Mesenchymal stem cell (in vitro differentiated cells and primary cell): ENCODE results near the gene DNAH9.

ENCODE experiments used
- DNase-seq: peaks from one replicate; pipeline ENCODE4 v3.0.0-alpha.2; 2013
- H2AFZ ChIP-seq: one replicate; pipeline ENCODE4 v1.6.1; 2013; ENCODE audit warnings: low read depth, mild to moderate bottlenecking, control low read depth, inconsistent platforms, low read length, moderate library complexity
- H2AK5ac ChIP-seq: 2 replicates; pipeline ENCODE4 v1.6.1; 2013; ENCODE audit warnings: low read length, moderate library complexity, mild to moderate bottlenecking, inconsistent platforms; ENCODE audit not compliant: severe bottlenecking
- H2BK120ac ChIP-seq: one replicate; pipeline ENCODE4 v1.6.1; 2013; ENCODE audit warnings: low read depth, mild to moderate bottlenecking, inconsistent platforms, low read length, moderate library complexity
- H2BK12ac ChIP-seq, 2 experiments: one replicate each; pipeline ENCODE4 v1.6.1; 2013; ENCODE audit warnings: inconsistent platforms in 2 of 2, low read length in 2 of 2, mild to moderate bottlenecking in 2 of 2, moderate library complexity in 2 of 2, control low read depth in 1 of 2
- H2BK15ac ChIP-seq: one replicate; pipeline ENCODE4 v1.6.1; 2013; ENCODE audit warnings: mild to moderate bottlenecking, low read depth, inconsistent platforms; ENCODE audit not compliant: poor library complexity, severe bottlenecking
- H2BK5ac ChIP-seq: 2 replicates; pipeline ENCODE4 v1.6.1; 2013; ENCODE audit warnings: low read depth, mild to moderate bottlenecking, low read length, control low read depth, inconsistent platforms; ENCODE audit not compliant: poor library complexity, severe bottlenecking
- H3K14ac ChIP-seq, 2 experiments: one replicate each; pipeline ENCODE4 v1.6.1; 2013; ENCODE audit warnings: inconsistent platforms in 2 of 2, low read length in 2 of 2, control low read depth in 1 of 2, mild to moderate bottlenecking in 1 of 2, moderate library complexity in 1 of 2
- H3K18ac ChIP-seq, 2 experiments: one replicate each; pipeline ENCODE4 v1.6.1; 2013; ENCODE audit warnings: inconsistent platforms in 2 of 2, low read length in 2 of 2, control low read depth in 1 of 2, low read depth in 1 of 2, mild to moderate bottlenecking in 1 of 2
- H3K23ac ChIP-seq, 2 experiments: one replicate each; pipeline ENCODE4 v1.6.1; 2013; ENCODE audit warnings: inconsistent platforms in 2 of 2, low read length in 2 of 2, mild to moderate bottlenecking in 2 of 2, moderate library complexity in 2 of 2, control low read depth in 1 of 2
- H3K27ac ChIP-seq: 2 replicates; pipeline ENCODE4 v1.5.1; 2013; ENCODE audit warnings: mild to moderate bottlenecking, moderate library complexity, low read length, control low read depth, inconsistent platforms; ENCODE audit not compliant: poor library complexity, severe bottlenecking
- H3K27me3 ChIP-seq, 2 experiments: 2 replicates each; pipeline versions ENCODE4 v1.6.1 to v1.7.0; 2013; ENCODE audit warnings: low read length in 2 of 2, mild to moderate bottlenecking in 2 of 2, moderate library complexity in 2 of 2, control low read depth in 1 of 2, inconsistent platforms in 1 of 2; ENCODE audit not compliant: control insufficient read depth in 1 of 2, insufficient read depth in 1 of 2
- H3K36me3 ChIP-seq, 2 experiments: 2 replicates each; pipeline versions ENCODE4 v1.6.1 to v1.7.0; 2013; ENCODE audit warnings: low read length in 2 of 2, control low read depth in 1 of 2, inconsistent platforms in 1 of 2, low read depth in 1 of 2, mild to moderate bottlenecking in 1 of 2; ENCODE audit not compliant: insufficient read depth in 2 of 2, control insufficient read depth in 1 of 2
- H3K4ac ChIP-seq, 2 experiments: one replicate each; pipeline ENCODE4 v1.6.1; 2013; ENCODE audit warnings: inconsistent platforms in 2 of 2, low read length in 2 of 2, mild to moderate bottlenecking in 2 of 2, moderate library complexity in 2 of 2, control low read depth in 1 of 2, low read depth in 1 of 2
- H3K4me1 ChIP-seq: 2 replicates; pipeline ENCODE4 v1.6.1; 2013; ENCODE audit warnings: low read depth, low read length, control low read depth; ENCODE audit not compliant: control insufficient read depth, insufficient read depth
- H3K4me2 ChIP-seq: 2 replicates; pipeline ENCODE4 v1.6.1; 2013; ENCODE audit warnings: low read length, mild to moderate bottlenecking, inconsistent platforms; ENCODE audit not compliant: poor library complexity, severe bottlenecking
- H3K4me3 ChIP-seq, 2 experiments: 2 replicates each; pipeline versions ENCODE4 v1.5.1 to v1.7.0; 2013; ENCODE audit warnings: low read length in 2 of 2, mild to moderate bottlenecking in 2 of 2, control low read depth in 1 of 2, low read depth in 1 of 2; ENCODE audit not compliant: insufficient read depth in 1 of 2
- H3K79me1 ChIP-seq: replicated peaks from 2 replicates; pipeline ENCODE4 v1.6.1; 2013; ENCODE audit warnings: mild to moderate bottlenecking, control low read depth, low read length, inconsistent platforms; ENCODE audit not compliant: poor library complexity, severe bottlenecking
- H3K9ac ChIP-seq: 2 replicates; pipeline ENCODE4 v1.7.0; 2013; ENCODE audit warnings: mild to moderate bottlenecking, low read length, moderate library complexity
- H3K9me3 ChIP-seq: 2 replicates; pipeline ENCODE4 v1.7.0; 2013; ENCODE audit warnings: mild to moderate bottlenecking, low read length; ENCODE audit not compliant: control insufficient read depth
- H4K8ac ChIP-seq: one replicate; pipeline ENCODE4 v1.6.1; 2013; ENCODE audit warnings: inconsistent platforms, mild to moderate bottlenecking, low read length, moderate library complexity
- H4K91ac ChIP-seq: one replicate; pipeline ENCODE4 v1.6.1; 2013; ENCODE audit warnings: mild to moderate bottlenecking, low read length, inconsistent platforms
- WGBS: methylation state at CpG from one replicate; pipeline ENCODE4 v1.1.7; 2013; ENCODE audit warnings: mixed read lengths; 5-methylcytosine and 5-hydroxymethylcytosine counted together

Gene DNAH9

DNA sequence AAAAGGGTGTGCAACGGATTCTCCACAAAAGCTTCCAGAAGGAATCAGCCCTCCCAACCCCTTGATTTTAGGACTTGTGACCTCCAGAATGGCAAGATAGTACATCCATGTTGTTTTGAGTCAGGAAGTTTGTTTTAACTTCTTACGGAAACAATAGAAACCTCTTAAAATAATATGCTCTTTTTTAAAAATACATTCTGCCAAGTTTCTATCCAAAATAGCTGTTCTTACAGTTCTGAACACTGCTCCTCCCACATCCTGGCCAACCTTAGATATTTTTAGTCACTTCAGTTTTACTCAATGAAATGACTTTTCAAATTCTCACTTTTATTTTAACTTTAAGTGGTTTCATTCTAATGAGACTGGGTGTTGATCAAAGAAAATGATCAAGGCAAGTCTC is 242.6 kb downstream of the DNAH9 start:
- no peak overlapping the region for H3K18ac ChIP-seq
- no peaks in the 10 kb centered on the region for H3K9me3 ChIP-seq
- no peak overlapping the region for H2AFZ ChIP-seq
- DNase-seq = no peak
- 100% methylated on average over 1 of the region's 2 CpGs for WGBS
- H4K8ac ChIP-seq = no peak overlapping the region
- no peaks in the 10 kb centered on the region for H3K4me1 ChIP-seq
- H3K79me1 ChIP-seq = no peaks in the 10 kb centered on the region
- H3K23ac ChIP-seq = no peak overlapping the region
- peak overlapping the region in 1 of 2 experiments; percentile 33 for H3K4me3 ChIP-seq
- no peak overlapping the region for H3K14ac ChIP-seq
- H2BK12ac ChIP-seq = no peak overlapping the region
- peak overlapping the region; percentile 30 for H3K9ac ChIP-seq
- no peak overlapping the region for H3K4me2 ChIP-seq
- H3K4ac ChIP-seq = no peak overlapping the region
- H3K27ac ChIP-seq = no peak overlapping the region
- H2BK15ac ChIP-seq = no peak overlapping the region
- H4K91ac ChIP-seq = no peak overlapping the region
- H3K27me3 ChIP-seq = no peaks in the 10 kb centered on the region
- H2BK5ac ChIP-seq = no peak overlapping the region
- no peak overlapping the region for H2AK5ac ChIP-seq
- H3K36me3 ChIP-seq = no peaks in the 10 kb centered on the region
- H2BK120ac ChIP-seq = no peak overlapping the region

DNA sequence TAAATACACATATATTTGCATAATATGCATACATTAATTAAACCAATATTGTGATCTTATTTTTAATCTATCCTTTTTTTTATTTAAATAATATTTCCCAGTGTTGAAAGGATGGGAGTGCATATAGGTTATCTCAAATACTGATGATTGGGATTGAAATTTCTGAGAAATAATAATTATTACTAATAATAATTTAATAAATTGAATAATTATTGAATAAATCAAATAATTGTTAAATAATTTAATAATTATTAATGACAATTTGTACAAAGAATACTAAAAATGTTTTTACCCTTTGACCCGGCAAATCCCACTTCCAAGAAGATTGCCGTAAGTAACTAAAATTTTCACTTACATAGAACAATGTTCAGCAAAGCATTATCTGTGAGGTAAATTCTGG is 250.1 kb downstream of the DNAH9 start:
- no peaks in the 10 kb centered on the region for H3K9me3 ChIP-seq
- no peaks in the 10 kb centered on the region for H3K27me3 ChIP-seq
- H2BK5ac ChIP-seq = no peak overlapping the region
- H3K9ac ChIP-seq = no peak overlapping the region
- no peaks in the 10 kb centered on the region for H3K79me1 ChIP-seq
- H3K4me3 ChIP-seq = no peak overlapping the region
- H4K91ac ChIP-seq = no peak overlapping the region
- H3K23ac ChIP-seq = no peak overlapping the region
- no peak overlapping the region for H3K4ac ChIP-seq
- no peak overlapping the region for H4K8ac ChIP-seq
- no peak overlapping the region for H3K18ac ChIP-seq
- DNase-seq = no peak
- no peaks in the 10 kb centered on the region for H3K4me1 ChIP-seq
- no peaks in the 10 kb centered on the region for H3K36me3 ChIP-seq
- no peak overlapping the region for H2AFZ ChIP-seq
- no peak overlapping the region for H2BK12ac ChIP-seq
- H2BK120ac ChIP-seq = no peak overlapping the region
- no peak overlapping the region for H3K4me2 ChIP-seq
- H2AK5ac ChIP-seq = no peak overlapping the region
- no peak overlapping the region for H3K27ac ChIP-seq
- no CpG with 5 or more reads among the region's 2 CpGs for WGBS
- H3K14ac ChIP-seq = no peak overlapping the region
- H2BK15ac ChIP-seq = no peak overlapping the region

DNA sequence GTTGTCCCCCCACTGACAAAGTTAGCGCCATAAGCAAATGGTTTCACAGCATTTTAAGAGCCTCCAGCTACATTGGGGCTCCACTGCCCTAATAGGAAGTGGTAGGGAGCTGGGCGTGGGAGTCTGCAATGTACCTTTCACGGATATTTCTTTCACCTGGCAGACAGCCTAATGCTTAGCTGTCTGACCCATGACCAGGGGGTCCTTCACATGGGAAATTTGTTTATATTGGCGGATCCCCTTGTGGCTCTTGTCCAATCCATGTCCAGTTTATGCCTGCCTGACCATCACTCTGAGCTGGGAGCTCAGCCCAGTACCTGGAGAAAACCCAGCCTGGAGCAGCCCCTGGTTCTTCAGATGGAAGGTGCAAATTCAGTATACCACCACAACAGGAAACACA is 254.0 kb downstream of the DNAH9 start:
- 59% methylated on average over 4 of the region's 4 CpGs for WGBS

DNA sequence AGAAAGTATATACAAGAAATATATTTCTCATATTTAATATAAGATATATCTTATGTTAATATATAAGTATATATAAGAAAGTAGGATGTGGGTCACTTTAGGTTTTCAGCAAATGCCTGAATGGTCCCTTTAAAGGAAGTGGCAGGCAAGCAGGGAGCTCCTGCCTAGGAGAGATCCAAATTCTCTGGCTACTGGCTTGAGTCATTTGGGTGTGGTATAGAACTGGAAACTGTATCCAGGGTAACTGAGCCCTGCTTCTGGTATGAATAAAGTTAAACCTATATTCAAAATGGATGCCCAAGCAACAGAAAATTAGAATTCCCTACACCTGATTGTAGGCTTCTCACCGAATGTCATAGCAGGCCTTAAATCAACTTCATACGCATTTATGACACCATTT is 254.6 kb downstream of the DNAH9 start:
- Histone ChIP-seq H3K9ac (peak overlapping the region; percentile 87), H2BK120ac (no peak overlapping the region), H2AFZ (no peak overlapping the region), H3K79me1 (no peaks in the 10 kb centered on the region), H3K27me3 (no peaks in the 10 kb centered on the region), H3K4me1 (no peaks in the 10 kb centered on the region), H3K14ac (no peak overlapping the region), H2BK15ac (no peak overlapping the region), H4K91ac (no peak overlapping the region), H3K4me2 (no peak overlapping the region), H2BK12ac (no peak overlapping the region), H3K4ac (no peak overlapping the region), H3K4me3 (peak overlapping the region in 1 of 2 experiments; percentile 54), H3K9me3 (no peaks in the 10 kb centered on the region), H3K36me3 (no peaks in the 10 kb centered on the region), H3K27ac (no peak overlapping the region), H2BK5ac (no peak overlapping the region), H3K18ac (no peak overlapping the region), H2AK5ac (no peak overlapping the region), H4K8ac (no peak overlapping the region), H3K23ac (no peak overlapping the region)
- 71% methylated on average over 2 of the region's 2 CpGs for WGBS
- DNase-seq = no peak

More for the DNA sequence above, 254.0 kb downstream of the DNAH9 start:
- no peak overlapping the region for H2BK12ac ChIP-seq
- H3K14ac ChIP-seq = no peak overlapping the region
- no peak overlapping the region for H3K4ac ChIP-seq
- H4K91ac ChIP-seq = no peak overlapping the region
- H3K4me3 ChIP-seq = no peak overlapping the region
- H3K27ac ChIP-seq = no peak overlapping the region
- H2BK5ac ChIP-seq = no peak overlapping the region
- no peak overlapping the region for H2BK15ac ChIP-seq
- H3K4me1 ChIP-seq = no peaks in the 10 kb centered on the region
- H3K4me2 ChIP-seq = no peak overlapping the region
- no peak overlapping the region for H3K18ac ChIP-seq
- H3K9ac ChIP-seq = no peak overlapping the region
- H3K23ac ChIP-seq = no peak overlapping the region
- H3K79me1 ChIP-seq = no peaks in the 10 kb centered on the region
- H3K9me3 ChIP-seq = no peaks in the 10 kb centered on the region
- no peak overlapping the region for H2AK5ac ChIP-seq
- no peak overlapping the region for H2BK120ac ChIP-seq
- no peak overlapping the region for H4K8ac ChIP-seq
- no peaks in the 10 kb centered on the region for H3K36me3 ChIP-seq
- no peak overlapping the region for H2AFZ ChIP-seq
- H3K27me3 ChIP-seq = no peaks in the 10 kb centered on the region
- DNase-seq = no peak
